ENCODE results near the gene KCNN4. TPM values are rescaled to one million over a fixed set of nuclear protein-coding genes. Genes with fewer than 3 reads are reported as not detected.
"Not testable (repeated sequence)": the region's sequence is repeated elsewhere in the genome, so short reads cannot be mapped to it uniquely, and the experiment has no call there.

KCNN4 gene
- total and polyA plus RNA-seq, 7 donors: 0.71 to 48.7 (median 3.3) TPM

DNA sequence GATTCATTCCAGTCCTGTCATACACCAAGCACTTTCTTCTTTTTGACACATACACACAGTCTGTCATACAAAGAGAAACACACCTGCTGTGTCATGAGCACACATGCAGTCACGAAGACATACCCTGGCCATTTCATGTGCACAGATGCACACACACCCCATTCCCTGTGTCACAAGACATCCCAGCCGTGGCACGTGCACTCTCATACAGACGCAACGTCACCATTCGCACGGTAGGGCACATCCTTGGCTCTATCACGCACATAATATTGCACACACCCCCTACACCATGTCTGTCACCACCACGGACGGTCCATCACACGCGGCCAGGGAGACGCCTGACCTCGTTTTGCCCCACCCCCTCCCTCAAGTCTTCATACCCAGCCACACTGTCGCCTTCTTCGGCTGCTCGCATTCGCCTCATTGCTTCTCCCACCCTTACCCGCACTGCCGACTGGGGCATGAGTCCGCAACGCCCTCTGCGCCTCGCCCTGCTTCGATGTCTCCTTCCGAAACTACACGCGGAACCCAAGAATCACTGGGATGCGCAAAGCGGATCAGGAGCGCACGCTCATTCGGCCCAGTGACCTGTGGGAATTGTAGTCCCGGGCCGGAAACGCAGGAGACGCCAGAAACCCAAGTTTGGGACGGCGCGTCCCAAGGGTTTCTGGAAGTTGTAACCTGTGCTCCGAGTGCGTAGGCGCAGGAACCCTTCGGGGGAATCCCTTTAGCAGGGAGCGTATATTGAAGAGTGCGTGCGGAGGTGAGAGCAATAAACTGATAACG lies 39.5 kb upstream of the KCNN4 start:
- Histone ChIP-seq H3K36me3 (no peaks in the 10 kb centered on the region), H3K27ac (no peak overlapping the region), H3K27me3 (peaks cover 0 to 7% (median 4%) of the 10 kb centered on the region in 3 donors), H3K4me1 (peaks cover 0 to 9% (median 5%) of the 10 kb centered on the region in 4 donors), H3K9me3 (no peaks in the 10 kb centered on the region), H3K4me3 (peak overlapping the region; percentile 21 to 49 (median 46))
- TF ChIP-seq POLR2AphosphoS5 (IDR thresholded peaks at IDR 0.05): peak in 1 of 4 donors; percentile 27
- TF ChIP-seq POLR2A (IDR thresholded peaks at IDR 0.05): no peak
- TF ChIP-seq EP300 (IDR thresholded peaks at IDR 0.05): no peak
- TF ChIP-seq, protein P1, sequence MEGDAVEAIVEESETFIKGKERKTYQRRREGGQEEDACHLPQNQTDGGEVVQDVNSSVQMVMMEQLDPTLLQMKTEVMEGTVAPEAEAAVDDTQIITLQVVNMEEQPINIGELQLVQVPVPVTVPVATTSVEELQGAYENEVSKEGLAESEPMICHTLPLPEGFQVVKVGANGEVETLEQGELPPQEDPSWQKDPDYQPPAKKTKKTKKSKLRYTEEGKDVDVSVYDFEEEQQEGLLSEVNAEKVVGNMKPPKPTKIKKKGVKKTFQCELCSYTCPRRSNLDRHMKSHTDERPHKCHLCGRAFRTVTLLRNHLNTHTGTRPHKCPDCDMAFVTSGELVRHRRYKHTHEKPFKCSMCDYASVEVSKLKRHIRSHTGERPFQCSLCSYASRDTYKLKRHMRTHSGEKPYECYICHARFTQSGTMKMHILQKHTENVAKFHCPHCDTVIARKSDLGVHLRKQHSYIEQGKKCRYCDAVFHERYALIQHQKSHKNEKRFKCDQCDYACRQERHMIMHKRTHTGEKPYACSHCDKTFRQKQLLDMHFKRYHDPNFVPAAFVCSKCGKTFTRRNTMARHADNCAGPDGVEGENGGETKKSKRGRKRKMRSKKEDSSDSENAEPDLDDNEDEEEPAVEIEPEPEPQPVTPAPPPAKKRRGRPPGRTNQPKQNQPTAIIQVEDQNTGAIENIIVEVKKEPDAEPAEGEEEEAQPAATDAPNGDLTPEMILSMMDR (IDR thresholded peaks at IDR 0.05): no peak
- 17 to 18% methylated on average over 48 of the region's 48 CpGs for WGBS, 2 donors
- DNase-seq: peak; percentile 67
- intact Hi-C loops (cut with DNase I): no loop called here

DNA sequence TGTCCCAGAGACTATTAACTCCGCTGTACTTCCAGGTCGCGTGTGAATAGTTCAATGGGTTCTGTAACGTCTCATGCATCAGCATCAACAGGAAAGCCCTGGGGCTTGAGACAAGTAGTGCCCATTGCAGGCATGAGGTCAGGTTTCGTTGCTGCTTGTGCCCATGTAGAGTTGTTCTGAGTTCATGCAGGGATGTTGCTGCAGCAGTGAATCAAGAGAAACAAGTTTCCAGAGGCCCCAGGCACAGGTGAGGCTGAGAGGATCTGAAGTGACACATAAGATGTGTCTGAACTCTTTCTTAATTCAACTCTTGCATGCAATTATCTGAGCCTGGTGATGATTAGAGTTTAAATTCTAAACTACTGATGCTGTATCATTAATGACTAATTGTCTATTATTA lies 37.7 kb upstream of the KCNN4 start:
- peaks cover 0 to 9% (median 5%) of the 10 kb centered on the region in 4 donors for H3K4me1 ChIP-seq
- TF ChIP-seq, protein P1 (IDR thresholded peaks at IDR 0.05): no peak
- TF ChIP-seq POLR2A (IDR thresholded peaks at IDR 0.05): no peak
- no peak for TF ChIP-seq EP300 (IDR thresholded peaks at IDR 0.05)
- TF ChIP-seq POLR2AphosphoS5 (IDR thresholded peaks at IDR 0.05): no peak
- no peak overlapping the region for H3K4me3 ChIP-seq
- H3K27me3 ChIP-seq: peaks cover 0 to 7% (median 4%) of the 10 kb centered on the region in 3 donors
- WGBS, 2 donors: 87 to 89% methylated on average over 5 of the region's 5 CpGs
- H3K9me3 ChIP-seq: no peaks in the 10 kb centered on the region
- DNase-seq: no peak
- H3K36me3 ChIP-seq: no peaks in the 10 kb centered on the region
- no peak overlapping the region for H3K27ac ChIP-seq
- intact Hi-C loops (cut with DNase I): no loop called here

DNA sequence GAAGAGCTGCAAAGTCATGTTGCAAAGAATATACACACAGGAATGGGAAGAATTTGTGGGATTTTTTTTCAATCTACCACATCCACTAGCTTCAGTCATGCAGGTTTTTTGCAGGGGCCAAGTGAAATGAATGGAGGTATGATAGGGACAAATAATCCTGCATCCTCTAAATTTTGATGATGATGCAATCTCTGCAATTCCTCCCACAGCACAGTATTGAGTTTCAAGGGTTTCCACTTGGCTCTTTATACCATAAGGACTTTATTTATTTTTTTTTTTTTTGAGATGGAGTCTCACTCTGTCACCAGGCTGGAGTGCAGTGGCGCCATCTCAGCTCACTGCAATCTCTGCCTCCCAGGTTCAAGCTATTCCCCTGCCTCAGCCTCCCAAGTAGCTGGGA lies 36.7 kb upstream of the KCNN4 start:
- H3K36me3 ChIP-seq; H3K4me1 ChIP-seq; H3K27me3 ChIP-seq; H3K27ac ChIP-seq; H3K4me3 ChIP-seq; intact Hi-C loops (cut with DNase I); DNase-seq; H3K9me3 ChIP-seq: not testable (repeated sequence)
- 91 to 96% methylated on average over 1 of the region's 1 CpG for WGBS, 2 donors

DNA sequence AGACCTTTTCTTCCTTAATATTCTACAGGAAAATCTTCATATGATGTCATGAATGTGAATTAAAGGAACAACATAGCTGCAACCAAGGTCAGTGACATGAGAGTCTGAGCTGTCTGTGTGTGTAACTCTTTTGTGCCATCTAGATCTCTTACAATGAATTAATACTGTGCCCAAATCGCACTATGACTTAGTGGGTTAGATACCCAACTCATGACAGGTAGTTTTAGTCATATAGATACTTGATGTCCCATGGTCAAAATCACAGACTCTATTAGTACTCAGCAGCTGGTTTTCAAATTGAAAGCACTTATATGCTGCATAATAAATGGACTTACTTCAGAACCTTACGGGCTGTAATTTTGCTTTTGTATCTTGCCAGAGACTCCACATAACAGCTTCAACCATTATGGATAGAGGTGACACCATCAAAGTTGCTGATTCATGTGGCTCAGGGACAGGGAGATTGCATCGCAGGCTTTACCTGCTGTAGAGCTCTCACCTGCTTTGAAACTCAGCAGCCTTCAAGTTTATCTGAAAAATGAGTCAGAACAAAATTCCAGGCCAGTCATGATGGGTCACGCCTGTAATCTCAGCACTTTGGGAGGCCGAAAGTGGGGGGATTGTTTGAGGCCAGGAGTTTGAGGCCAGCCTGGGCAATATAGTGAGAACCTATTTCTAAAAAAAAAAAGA lies 34.0 kb upstream of the KCNN4 start:
- Histone ChIP-seq H3K27ac (no peak overlapping the region), H3K36me3 (no peaks in the 10 kb centered on the region), H3K9me3 (no peaks in the 10 kb centered on the region), H3K27me3 (peaks cover 0 to 2% (median 0%) of the 10 kb centered on the region in 3 donors), H3K4me3 (no peak overlapping the region), H3K4me1 (peaks cover 0 to under 1% (median 0%) of the 10 kb centered on the region in 4 donors)
- 81 to 82% methylated on average over 5 of the region's 5 CpGs for WGBS, 2 donors
- no peak for DNase-seq
- TF ChIP-seq POLR2AphosphoS5 (IDR thresholded peaks at IDR 0.05) (no peak), POLR2A (IDR thresholded peaks at IDR 0.05) (no peak)
- intact Hi-C loops (cut with DNase I): no loop called here

DNA sequence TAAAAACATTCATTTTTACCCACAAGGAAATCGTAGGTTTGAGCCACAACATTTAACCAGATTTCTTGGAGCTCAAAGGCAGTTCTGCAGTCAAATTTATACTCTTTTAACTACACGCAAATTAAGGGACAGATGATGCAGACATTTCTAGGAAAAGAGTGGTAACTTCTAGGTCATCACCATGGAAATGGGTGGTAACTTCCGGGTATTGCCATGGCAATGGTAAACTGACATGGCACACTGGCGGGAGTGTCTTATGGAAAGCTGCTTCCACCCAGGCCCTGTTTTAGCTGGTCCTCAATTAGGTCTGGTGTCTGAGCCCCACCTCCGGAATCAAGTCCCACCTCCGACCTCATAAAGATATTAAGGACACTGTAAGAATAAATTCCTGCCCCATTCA lies 31.9 kb upstream of the KCNN4 start:
- H3K4me3 ChIP-seq: no peak overlapping the region
- TF ChIP-seq, protein P1 (IDR thresholded peaks at IDR 0.05): no peak
- TF ChIP-seq POLR2AphosphoS5 (IDR thresholded peaks at IDR 0.05): no peak
- no peak for TF ChIP-seq POLR2A (IDR thresholded peaks at IDR 0.05)
- TF ChIP-seq EP300 (IDR thresholded peaks at IDR 0.05): no peak
- no peaks in the 10 kb centered on the region for H3K4me1 ChIP-seq
- WGBS, 2 donors: 54 to 72% methylated on average over 6 of the region's 6 CpGs
- no peak overlapping the region for H3K27ac ChIP-seq
- intact Hi-C loops (cut with DNase I): no loop called here
- H3K36me3 ChIP-seq: no peaks in the 10 kb centered on the region
- H3K27me3 ChIP-seq: no peaks in the 10 kb centered on the region
- no peaks in the 10 kb centered on the region for H3K9me3 ChIP-seq
- no peak for DNase-seq

Measured in sigmoid colon (tissue), 7 donors.